Endodermal cell (in vitro differentiated cells): ENCODE measurements around the gene NECAB2. TPM values are rescaled to one million over a fixed set of nuclear protein-coding genes. Genes with fewer than 3 reads are reported as not detected.
A peak's percentile ranks its signal among the peaks of the same experiment; 100 is the strongest.
"Not testable (repeated sequence)": the region's sequence is repeated elsewhere in the genome, so short reads cannot be mapped to it uniquely, and the experiment has no call there.

Experiments used
- DNase-seq: peaks from one replicate; pipeline ENCODE4 v3.0.0-alpha.2; 2017
- H3K27ac ChIP-seq: 2 replicates; pipeline ENCODE4 v1.5.1; 2013; ENCODE audit warnings: mild to moderate bottlenecking, low read depth, low read length, moderate library complexity
- H3K27me3 ChIP-seq: 2 replicates; pipeline ENCODE4 v1.6.1; 2013; ENCODE audit warnings: mild to moderate bottlenecking, low read length, moderate library complexity; ENCODE audit not compliant: insufficient read depth, control insufficient read depth, poor library complexity, severe bottlenecking
- H3K36me3 ChIP-seq: 2 replicates; pipeline ENCODE4 v1.7.0; 2013; ENCODE audit warnings: mild to moderate bottlenecking, low read length, moderate library complexity; ENCODE audit not compliant: control insufficient read depth, insufficient read depth
- H3K4me1 ChIP-seq: one replicate; pipeline ENCODE4 v1.7.0; 2013; ENCODE audit warnings: low read length; ENCODE audit not compliant: control insufficient read depth, insufficient read depth
- H3K4me3 ChIP-seq: 2 replicates; pipeline ENCODE4 v1.5.1; 2013; ENCODE audit warnings: mild to moderate bottlenecking, low read length, moderate library complexity
- H3K9ac ChIP-seq: 2 replicates; pipeline ENCODE4 v1.6.1; 2013; ENCODE audit warnings: mild to moderate bottlenecking, low read length, moderate library complexity; ENCODE audit not compliant: poor library complexity, severe bottlenecking; ENCODE audit errors: extremely low read depth
- H3K9me3 ChIP-seq: 2 replicates; pipeline ENCODE4 v1.6.1; 2013; ENCODE audit warnings: mild to moderate bottlenecking, low read length, moderate library complexity; ENCODE audit not compliant: control insufficient read depth
- H3K27ac Mint-ChIP-seq: 2 replicates; pipeline ENCODE4 v1.8.0; 2020; ENCODE audit warnings: mixed read lengths
- H3K27me3 Mint-ChIP-seq: 2 replicates; pipeline ENCODE4 v1.8.0; 2021; ENCODE audit warnings: mild to moderate bottlenecking, mixed read lengths; ENCODE audit not compliant: insufficient read depth
- H3K36me3 Mint-ChIP-seq: 2 replicates; pipeline ENCODE4 v1.8.0; 2020; ENCODE audit warnings: low read depth, mixed read lengths
- H3K4me1 Mint-ChIP-seq: 2 replicates; pipeline ENCODE4 v1.8.0; 2020; ENCODE audit warnings: mixed read lengths
- H3K4me3 Mint-ChIP-seq: 2 replicates; pipeline ENCODE4 v1.8.0; 2020; ENCODE audit warnings: mild to moderate bottlenecking, moderate library complexity, mixed read lengths
- H3K9me3 Mint-ChIP-seq: 2 replicates; pipeline ENCODE4 v1.8.0; 2020; ENCODE audit warnings: mild to moderate bottlenecking, mixed read lengths
- WGBS, 2 experiments: methylation state at CpG; one replicate each; pipeline versions ENCODE4 v1.1.5 to v1.1.7; 2013; ENCODE audit warnings: missing lambda C conversion rate in 2 of 2, mixed read lengths in 1 of 2; ENCODE audit not compliant: insufficient coverage in 1 of 2, insufficient read length in 1 of 2; 5-methylcytosine and 5-hydroxymethylcytosine counted together
- total RNA-seq, 2 donors: library from RNA; stranded (reverse); fragmentation: NEBNext Ultra II Directional in 1 of 2; extraction: Animal tissue kit (Norgen Biotek cat#: 25700) in 1 of 2; gene quantifications; 2 replicates in 1 of 2; 3 replicates in 1 of 2; pipeline ENCODE4 v1.2.1, GENCODE V29; 2021
- TF ChIP-seq, protein P1 (sequence below): fragments of 200-600 bp; sonication (generic); conservative IDR thresholded peaks from 2 replicates; pipeline ENCODE4 v1.5.0; 2021; ENCODE audit warnings: antibody characterized with exemption, mild to moderate bottlenecking

Gene NECAB2
- total RNA-seq, 2 donors from 2014 or later, result 2.7 to 3.3 TPM

DNA sequence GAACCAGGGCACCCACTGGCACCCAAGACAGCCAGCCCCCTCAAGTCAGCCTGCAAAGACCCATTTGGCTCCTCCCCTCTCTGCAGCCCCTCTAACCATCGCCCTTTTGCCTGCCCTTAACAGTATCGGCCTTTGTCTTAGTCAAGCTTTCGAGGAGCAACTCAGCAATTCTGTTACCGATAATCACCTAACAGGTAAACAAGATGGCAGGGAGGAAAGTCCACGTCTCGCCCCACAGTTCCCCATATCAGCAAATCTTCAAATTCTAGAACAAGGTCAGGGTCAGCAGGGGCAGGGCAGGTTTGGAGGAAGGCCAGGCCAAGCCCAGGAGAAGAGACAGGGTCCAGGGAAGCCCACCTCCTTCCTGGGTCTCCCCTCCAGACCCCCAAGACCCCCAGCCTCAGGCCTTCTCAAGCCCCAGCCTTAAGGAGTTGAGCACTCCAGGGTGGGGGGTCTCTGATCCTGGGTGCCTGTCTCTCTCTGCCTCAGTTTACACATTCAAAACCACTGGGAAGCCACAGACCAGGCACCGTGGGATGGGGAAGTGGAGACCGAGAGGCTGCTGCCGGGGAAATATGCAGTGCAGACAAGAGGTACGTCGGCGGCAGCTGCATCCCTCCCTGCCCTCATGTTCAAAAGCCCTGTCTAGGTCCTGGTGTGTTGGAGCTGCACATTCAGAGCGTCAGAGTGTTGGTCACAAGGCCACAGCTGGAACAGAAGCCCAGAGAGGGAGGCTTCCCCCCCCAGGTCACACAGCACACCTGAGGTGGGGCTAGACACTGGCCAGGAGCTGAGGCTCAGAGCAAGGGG is 18.9 kb upstream of the NECAB2 start:
- DNase-seq, result no peak
- Histone ChIP-seq H3K36me3 (no peaks in the 10 kb centered on the region), H3K9ac (no peak overlapping the region), H3K4me1 (peaks cover 3% of the 10 kb centered on the region), H3K27ac (no peak overlapping the region), H3K4me3 (no peak overlapping the region), H3K27me3 (no peaks in the 10 kb centered on the region), H3K9me3 (no peaks in the 10 kb centered on the region)
- peaks cover 3% of the 10 kb centered on the region for H3K36me3 Mint-ChIP-seq
- H3K4me3 Mint-ChIP-seq, result no peak overlapping the region
- TF ChIP-seq, protein P1, sequence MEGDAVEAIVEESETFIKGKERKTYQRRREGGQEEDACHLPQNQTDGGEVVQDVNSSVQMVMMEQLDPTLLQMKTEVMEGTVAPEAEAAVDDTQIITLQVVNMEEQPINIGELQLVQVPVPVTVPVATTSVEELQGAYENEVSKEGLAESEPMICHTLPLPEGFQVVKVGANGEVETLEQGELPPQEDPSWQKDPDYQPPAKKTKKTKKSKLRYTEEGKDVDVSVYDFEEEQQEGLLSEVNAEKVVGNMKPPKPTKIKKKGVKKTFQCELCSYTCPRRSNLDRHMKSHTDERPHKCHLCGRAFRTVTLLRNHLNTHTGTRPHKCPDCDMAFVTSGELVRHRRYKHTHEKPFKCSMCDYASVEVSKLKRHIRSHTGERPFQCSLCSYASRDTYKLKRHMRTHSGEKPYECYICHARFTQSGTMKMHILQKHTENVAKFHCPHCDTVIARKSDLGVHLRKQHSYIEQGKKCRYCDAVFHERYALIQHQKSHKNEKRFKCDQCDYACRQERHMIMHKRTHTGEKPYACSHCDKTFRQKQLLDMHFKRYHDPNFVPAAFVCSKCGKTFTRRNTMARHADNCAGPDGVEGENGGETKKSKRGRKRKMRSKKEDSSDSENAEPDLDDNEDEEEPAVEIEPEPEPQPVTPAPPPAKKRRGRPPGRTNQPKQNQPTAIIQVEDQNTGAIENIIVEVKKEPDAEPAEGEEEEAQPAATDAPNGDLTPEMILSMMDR, result no peak
- peak overlapping the region; percentile 3 for H3K27ac Mint-ChIP-seq
- H3K9me3 Mint-ChIP-seq, result peaks cover 2% of the 10 kb centered on the region
- H3K4me1 Mint-ChIP-seq, result peaks cover 7% of the 10 kb centered on the region
- H3K27me3 Mint-ChIP-seq, result peaks cover 2% of the 10 kb centered on the region
- WGBS, 2 experiments, result 86 to 95% methylated on average over 7 to 13 of the region's 13 CpGs

GRCh38 chr16:83949724-83950001 is 18.4 kb upstream of the NECAB2 start:
- Mint-ChIP-seq H3K4me3 (no peak overlapping the region), H3K36me3 (peaks cover 3% of the 10 kb centered on the region), H3K9me3 (peaks cover 2% of the 10 kb centered on the region), H3K27me3 (peaks cover 2% of the 10 kb centered on the region), H3K4me1 (peaks cover 13% of the 10 kb centered on the region), H3K27ac (no peak overlapping the region)
- Histone ChIP-seq H3K27ac (no peak overlapping the region), H3K36me3 (no peaks in the 10 kb centered on the region), H3K9ac (no peak overlapping the region), H3K4me1 (peaks cover 8% of the 10 kb centered on the region), H3K9me3 (no peaks in the 10 kb centered on the region), H3K27me3 (no peaks in the 10 kb centered on the region), H3K4me3 (no peak overlapping the region)
- DNase-seq, result no peak
- WGBS, 2 experiments, result 90 to 94% methylated on average over 2 to 5 of the region's 5 CpGs
- TF ChIP-seq, protein P1, result no peak

DNA sequence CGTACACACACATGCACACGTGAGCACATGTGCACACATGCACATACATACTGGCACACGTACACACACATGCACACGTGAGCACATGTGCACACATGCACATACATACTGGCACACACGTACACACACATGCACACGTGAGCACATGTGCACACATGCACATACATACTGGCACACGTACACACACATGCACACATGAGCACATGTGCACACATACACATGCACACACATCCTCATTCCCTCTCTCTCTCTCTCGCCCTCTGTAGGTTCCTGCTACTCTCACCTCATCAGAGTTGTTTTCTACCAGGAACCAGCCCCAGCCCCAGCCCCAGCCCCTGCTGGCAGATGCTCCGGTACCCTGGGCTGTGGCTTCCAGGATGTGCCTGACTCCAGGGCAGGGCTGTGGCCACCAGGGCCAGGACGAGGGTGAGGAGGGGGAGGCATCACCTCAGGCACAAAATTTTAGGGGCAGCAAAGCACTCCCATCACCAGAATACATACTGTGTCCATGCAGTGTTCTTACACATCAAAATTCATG is 17.1 kb upstream of the NECAB2 start:
- not testable (repeated sequence) for H3K27me3 Mint-ChIP-seq, H3K27me3 ChIP-seq, H3K36me3 Mint-ChIP-seq, H3K9ac ChIP-seq, H3K9me3 Mint-ChIP-seq, H3K4me1 ChIP-seq, H3K27ac ChIP-seq, H3K9me3 ChIP-seq, H3K36me3 ChIP-seq, H3K27ac Mint-ChIP-seq, H3K4me3 ChIP-seq, H3K4me3 Mint-ChIP-seq
- WGBS, 2 experiments, result 33 to 78% methylated on average over 2 to 4 of the region's 10 CpGs
- peak; percentile 79 for DNase-seq
- H3K4me1 Mint-ChIP-seq, result peaks cover 13% of the 10 kb centered on the region
- TF ChIP-seq, protein P1, result peak; percentile 50
